ENCODE data around the gene PRM3. TPM values are rescaled to one million over a fixed set of nuclear protein-coding genes. Genes with fewer than 3 reads are reported as not detected.

PRM3 gene
- total RNA-seq (2022; extraction: Qiagen RNA extraction) = not detected in 5 replicates

GRCh38 chr16:11272921-11273720, at the start of gene PRM3:
TSS of gene PRM3 (minus strand) at chr16:11273629. CDS start at chr16:11273595, 34 bp downstream.

DNA sequence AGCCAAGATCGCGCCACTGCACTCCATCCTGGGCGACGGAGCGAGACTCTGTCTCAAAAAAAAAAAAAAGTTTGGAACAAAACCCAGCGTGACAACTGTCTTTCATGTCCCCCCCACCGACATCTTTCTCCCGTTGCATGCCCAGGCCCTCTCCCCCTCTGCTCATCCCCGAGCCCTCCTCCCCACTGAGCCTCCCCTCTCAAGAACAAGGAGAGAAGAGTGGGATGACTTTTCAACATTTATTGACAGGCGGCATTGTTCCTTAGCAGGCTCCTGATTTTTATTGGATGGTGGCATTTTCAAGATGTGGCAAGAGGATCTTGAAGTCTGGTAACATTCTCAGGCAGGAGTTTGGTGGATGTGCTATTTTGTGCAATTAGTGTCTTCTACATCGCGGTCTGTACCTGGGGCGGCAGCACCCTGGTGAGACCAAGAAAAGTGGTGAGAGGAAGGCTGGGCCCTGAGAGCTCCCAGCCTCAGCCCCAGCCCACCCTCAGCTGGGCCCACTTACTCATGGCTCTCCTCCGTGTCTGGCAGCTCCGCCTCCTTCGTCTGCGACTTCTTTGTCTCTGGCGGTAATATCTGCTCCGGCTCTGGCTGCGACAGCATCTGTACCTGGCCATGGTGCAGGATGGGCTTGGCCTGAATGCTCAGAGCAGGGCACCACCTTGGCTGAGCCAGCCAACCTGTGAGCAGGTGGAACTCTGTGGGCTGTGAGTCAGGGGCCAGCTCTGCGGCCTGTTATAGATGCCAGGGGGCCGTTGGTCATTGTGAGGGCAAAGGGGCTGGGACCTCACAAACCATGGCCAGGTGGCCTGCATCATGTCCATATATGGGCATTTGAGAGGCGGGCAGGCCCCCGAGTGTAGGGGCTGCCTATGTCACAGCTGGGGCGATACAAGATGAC, 7.4 kb upstream of the PRM3 start, which contains the start of gene PRM1:
Gene PRM1 (minus strand): TSS at position 715 of the 907 bp plus-strand sequence. CDS start 92 bp downstream, at position 623.

DNA sequence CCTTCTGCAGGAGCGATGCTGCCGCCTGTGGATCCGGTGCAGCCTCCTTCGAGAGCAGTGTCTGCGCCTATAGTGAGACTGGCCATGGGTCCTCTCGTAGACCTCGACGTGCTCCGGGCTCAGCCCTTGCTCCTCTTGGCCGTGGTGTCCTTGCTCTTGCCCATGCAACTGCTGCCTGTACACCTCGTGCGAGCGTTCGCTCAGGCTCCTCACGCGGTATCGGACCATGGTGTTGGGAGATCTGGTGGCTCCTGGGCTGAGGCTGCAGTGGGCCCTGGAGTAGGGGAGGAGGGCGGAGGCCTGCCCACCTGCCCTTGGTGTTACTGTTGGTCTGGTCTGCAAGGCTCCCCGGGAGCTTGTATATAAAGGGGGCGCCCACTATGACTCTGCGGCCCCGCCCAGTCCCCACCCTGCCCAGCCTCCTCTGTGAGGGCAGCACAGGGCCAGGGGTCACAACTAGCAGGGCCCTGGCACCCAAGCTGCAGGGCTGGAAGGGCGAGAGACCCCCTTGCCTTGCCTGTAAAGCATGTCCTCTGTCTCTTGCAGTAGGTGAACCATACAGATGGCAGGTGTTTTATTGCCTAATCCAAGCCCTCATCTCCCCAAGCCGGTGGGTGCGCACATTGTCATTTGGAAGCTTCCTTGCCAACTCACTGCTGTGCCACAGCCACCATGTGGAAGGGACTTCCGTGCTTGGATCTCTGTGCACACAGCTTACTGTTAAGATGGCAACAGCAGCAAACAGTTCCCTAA, 2.9 kb upstream of the PRM3 start, which contains the start of gene PRM2:
Gene PRM2 (minus strand): TSS at position 338 of the 753 bp plus-strand sequence. CDS start 110 bp downstream, at position 228.

DNA sequence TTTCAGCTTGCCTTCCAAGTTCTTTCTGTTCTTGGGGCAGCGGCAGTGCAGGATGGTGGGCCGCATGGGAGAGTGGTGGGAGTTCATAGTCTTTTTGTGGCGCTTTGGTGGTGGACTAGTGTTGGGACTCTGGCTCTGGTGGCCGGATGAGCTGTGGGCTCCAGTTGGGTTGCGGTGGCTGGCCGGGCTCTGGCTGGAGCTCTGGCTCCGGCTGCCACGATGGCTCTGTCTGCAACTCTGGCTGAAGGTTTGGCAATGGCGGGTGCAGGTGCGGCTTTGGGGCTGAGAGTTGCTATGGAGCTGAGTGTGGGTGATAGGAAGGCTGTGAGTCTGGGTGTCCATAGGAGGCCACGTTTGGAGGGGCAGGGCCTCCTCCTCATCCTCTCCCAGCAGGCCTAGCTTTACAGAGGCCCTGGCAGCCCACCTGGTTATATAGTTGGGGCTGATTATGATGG, 4.5 kb downstream of the PRM3 start, which contains the start of gene TNP2:
Gene TNP2 (minus strand): TSS at position 405 of the 455 bp plus-strand sequence. CDS start 63 bp downstream, at position 342.

GRCh38 chr16:11255737-11256660, 17.4 kb downstream of the PRM3 start, which contains the start of gene SOCS1:
TSS of gene SOCS1 (minus strand) at chr16:11256204. CDS start at chr16:11255478, 726 bp downstream.

Other genes starting within 250 kb of the PRM3 start
- gene SOCS1, start 17.4 kb downstream of the PRM3 start, total RNA-seq (2022; extraction: Qiagen RNA extraction) = 6.6 to 16.5 TPM (median 12.6 TPM) in 5 replicates
- not detected in 5 replicates for gene TNP2, start 4.3 kb downstream of the PRM3 start, total RNA-seq (2022; extraction: Qiagen RNA extraction)
- not detected in 5 replicates for gene PRM2, start 2.9 kb upstream of the PRM3 start, total RNA-seq (2022; extraction: Qiagen RNA extraction)
- gene PRM1, start 7.7 kb upstream of the PRM3 start, total RNA-seq (2022; extraction: Qiagen RNA extraction) = not detected in 5 replicates
- 25.2 to 32.3 TPM (median 30.3 TPM) in 5 replicates for gene RMI2, start 71.8 kb upstream of the PRM3 start, total RNA-seq (2022; extraction: Qiagen RNA extraction)

All from A549 treated with dexamethasone at 1 μM for 4 hours (cell line).